HuH-7.5 (cell line): ENCODE results near the gene GALNS.

Experiments used
- DNase-seq: peaks from one replicate; pipeline ENCODE4 v3.0.0; 2011; ENCODE audit warnings: low spot score

The GALNS gene

GRCh38 chr16:88876942-88877526, 20.3 kb upstream of the GALNS start:
- no peak for DNase-seq

GRCh38 chr16:88875703-88876234, 19.0 kb upstream of the GALNS start:
- DNase-seq, result no peak

- no peak for DNase-seq
These were observed 18.3 kb upstream of the GALNS start for GRCh38 chr16:88874938-88875599.

- no peak for DNase-seq
These were observed 16.0 kb upstream of the GALNS start for GRCh38 chr16:88872650-88873331.

- DNase-seq, result no peak
These were observed 15.1 kb upstream of the GALNS start for GRCh38 chr16:88871730-88872416.

GRCh38 chr16:88871349-88871702, 14.6 kb upstream of the GALNS start:
- no peak for DNase-seq

GRCh38 chr16:88870608-88871348, 14.0 kb upstream of the GALNS start:
- DNase-seq, result no peak

- no peak for DNase-seq
These were observed 12.9 kb upstream of the GALNS start for GRCh38 chr16:88869673-88869980.

GRCh38 chr16:88868974-88869672, 12.4 kb upstream of the GALNS start:
- no peak for DNase-seq

- DNase-seq, result no peak
These were observed 11.0 kb upstream of the GALNS start for GRCh38 chr16:88867581-88868246.

- DNase-seq, result no peak
These were observed 9.6 kb upstream of the GALNS start, which contains the start of gene PABPN1L for GRCh38 chr16:88866151-88866920. Gene PABPN1L, minus strand, starts transcription at chr16:88866660. Its CDS starts 54 bp downstream, at chr16:88866606.

- DNase-seq, result no peak
These were observed 9.0 kb upstream of the GALNS start for GRCh38 chr16:88865742-88866141.

GRCh38 chr16:88865310-88865709, 8.6 kb upstream of the GALNS start:
- no peak for DNase-seq

- DNase-seq, result no peak
These were observed 7.8 kb upstream of the GALNS start for GRCh38 chr16:88864521-88864920.

- no peak for DNase-seq
These were observed 7.4 kb upstream of the GALNS start for GRCh38 chr16:88864099-88864498.

- DNase-seq, result no peak
These were observed 6.7 kb upstream of the GALNS start for GRCh38 chr16:88863426-88863825.

- DNase-seq, result no peak
These were observed 6.2 kb upstream of the GALNS start for GRCh38 chr16:88862968-88863367.

GRCh38 chr16:88861359-88861758, 4.6 kb upstream of the GALNS start:
- DNase-seq, result no peak

- DNase-seq, result no peak
These were observed 2.8 kb upstream of the GALNS start for GRCh38 chr16:88859381-88860091.
